Calu3 (cell line): Measurements from ENCODE around the gene CD46. TPM values are rescaled to one million over a fixed set of nuclear protein-coding genes. Genes with fewer than 3 reads are reported as not detected.
"Not testable (repeated sequence)": the region's sequence is repeated elsewhere in the genome, so short reads cannot be mapped to it uniquely, and the experiment has no call there.

ENCODE experiments used
- BruUV-seq: library from RNA; stranded (reverse); fragments of 400-500 nt; replicated peaks from 2 replicates; lab custom pipeline; 2021; lab: Mats Ljungman, UMichigan
- CTCF ChIA-PET: fragments of 300-600 bp; sonication (Branson Sonifier 250); formaldehyde crosslinking; loops from one replicate; lab custom pipeline; 2022; ENCODE audit warnings: antibody characterized with exemption; lab: Charles Lee
- DNase-seq: peaks from one replicate; pipeline ENCODE4 v3.0.0; 2022
- H3K27ac Mint-ChIP-seq: one replicate; pipeline ENCODE4 v1.8.0; 2022; ENCODE audit warnings: mixed read lengths; ENCODE audit not compliant: unreplicated experiment
- H3K27me3 Mint-ChIP-seq: one replicate; pipeline ENCODE4 v1.8.0; 2022; ENCODE audit warnings: mixed read lengths; ENCODE audit not compliant: unreplicated experiment
- H3K36me3 Mint-ChIP-seq: one replicate; pipeline ENCODE4 v1.8.0; 2022; ENCODE audit warnings: mild to moderate bottlenecking, moderate library complexity, mixed read lengths; ENCODE audit not compliant: insufficient read depth, unreplicated experiment
- H3K4me1 Mint-ChIP-seq: one replicate; pipeline ENCODE4 v1.8.0; 2022; ENCODE audit warnings: mild to moderate bottlenecking, low read depth, mixed read lengths; ENCODE audit not compliant: unreplicated experiment
- H3K4me3 Mint-ChIP-seq: one replicate; pipeline ENCODE4 v1.8.0; 2022; ENCODE audit warnings: mild to moderate bottlenecking, low read depth, moderate library complexity, mixed read lengths; ENCODE audit not compliant: unreplicated experiment
- H3K9me3 Mint-ChIP-seq: one replicate; pipeline ENCODE4 v1.8.0; 2022; ENCODE audit warnings: low read depth, mixed read lengths; ENCODE audit not compliant: unreplicated experiment
- CTCF ChIP-seq: fragments of 200-600 bp; IDR thresholded peaks from one replicate; pipeline ENCODE4 v1.8.0; 2022; ENCODE audit warnings: antibody characterized with exemption; ENCODE audit not compliant: unreplicated experiment
- intact Hi-C: fragments of 100-400 bp; cut with micrococcal nuclease; formaldehyde crosslinking; loops from one replicate; pipeline ENCODE4 v1.10.0; 2022; ENCODE audit not compliant: unreplicated experiment
- total RNA-seq: library from RNA; stranded (reverse); gene quantifications from 2 replicates; pipeline ENCODE4 v1.2.3, GENCODE V29; 2022

The CD46 gene
- total RNA-seq, 1 experiment from 2014 or later, result 635 TPM

- Mint-ChIP-seq H3K4me1 (peaks cover 66% of the 10 kb centered on the region), H3K27ac (peak overlapping the region; percentile 91), H3K4me3 (peak overlapping the region; percentile 94), H3K27me3 (no peaks in the 10 kb centered on the region), H3K36me3 (peaks cover 48% of the 10 kb centered on the region), H3K9me3 (no peaks in the 10 kb centered on the region)
- no TSS peak for BruUV-seq
- no peak for TF ChIP-seq CTCF
- DNase-seq, result peak; percentile 46
- CTCF ChIA-PET, result interaction anchor here (2.0 kb wide), 1 partner anchor 47 kb away, joined by 7 read pairs; no protein-coding TSS in a partner anchor
- intact Hi-C loops, result loop anchor here (5.0 kb wide), 1 partner anchor 53 kb away; no protein-coding TSS in a partner anchor
These were observed 1.1 kb upstream of the CD46 start for GRCh38 chr1:207750631-207751305.

- H3K9me3 Mint-ChIP-seq, DNase-seq, H3K27me3 Mint-ChIP-seq: not testable (repeated sequence)
- TSS peak; percentile 89 for BruUV-seq
- Mint-ChIP-seq H3K4me3 (peak overlapping the region; percentile 94), H3K36me3 (peaks cover 53% of the 10 kb centered on the region), H3K27ac (peak overlapping the region; percentile 91), H3K4me1 (peaks cover 66% of the 10 kb centered on the region)
- CTCF ChIA-PET, result interaction anchor here (1.7 to 2.0 kb wide), 2 partner anchors 46 to 53 kb away, joined by 4 to 7 read pairs; no protein-coding TSS in a partner anchor
- intact Hi-C loops, result loop anchor here (5.0 kb wide), 1 partner anchor 54 kb away; no protein-coding TSS in a partner anchor
These were observed 428 bp upstream of the CD46 start for GRCh38 chr1:207751463-207751789.

GRCh38 chr1:207752456-207752998 is 673 bp downstream of the CD46 start:
- peak; percentile 49 for DNase-seq
- Mint-ChIP-seq H3K27me3 (no peaks in the 10 kb centered on the region), H3K4me1 (peaks cover 63% of the 10 kb centered on the region), H3K36me3 (peaks cover 62% of the 10 kb centered on the region), H3K27ac (peak overlapping the region; percentile 91), H3K4me3 (peak overlapping the region; percentile 94), H3K9me3 (no peaks in the 10 kb centered on the region)
- CTCF ChIA-PET, result interaction anchor here (0.7 to 2.0 kb wide), 3 partner anchors 9 to 54 kb away, joined by 4 to 7 read pairs (median 4); no protein-coding TSS in a partner anchor
- intact Hi-C loops, result loop anchor here (5.0 kb wide), 1 partner anchor 55 kb away; no protein-coding TSS in a partner anchor
- BruUV-seq, result no TSS peak
- TF ChIP-seq CTCF, result no peak

- Mint-ChIP-seq H3K27ac (peak overlapping the region; percentile 46), H3K4me3 (peak overlapping the region; percentile 94), H3K36me3 (peaks cover 72% of the 10 kb centered on the region), H3K27me3 (no peaks in the 10 kb centered on the region), H3K4me1 (peaks cover 52% of the 10 kb centered on the region), H3K9me3 (no peaks in the 10 kb centered on the region)
- no TSS peak for BruUV-seq
- intact Hi-C loops, result loop anchor here (5.0 kb wide), 1 partner anchor 56 kb away; no protein-coding TSS in a partner anchor
- TF ChIP-seq CTCF, result no peak
- CTCF ChIA-PET, result no interaction called here
- no peak for DNase-seq
These were observed 1.8 kb downstream of the CD46 start for GRCh38 chr1:207753611-207754010.
